Parathyroid adenoma (tissue), 2 donors: ENCODE data around the gene SLC9A9.
"Not testable (repeated sequence)": the region's sequence is repeated elsewhere in the genome, so short reads cannot be mapped to it uniquely, and the experiment has no call there.

ENCODE experiments used
- H2AFZ ChIP-seq: fragments of 300-600 bp; sonication (generic); one replicate; pipeline ENCODE4 v1.7.0; 2017; ENCODE audit warnings: antibody characterized with exemption, mild to moderate bottlenecking
- H3K27ac ChIP-seq: fragments of 300-600 bp; sonication (generic); one replicate; pipeline ENCODE4 v1.7.0; 2017
- H3K27me3 ChIP-seq: fragments of 300-600 bp; sonication (generic); one replicate; pipeline ENCODE4 v1.7.0; 2017; ENCODE audit warnings: low read length; ENCODE audit not compliant: control insufficient read depth, insufficient read depth
- H3K36me3 ChIP-seq: fragments of 300-600 bp; sonication (generic); one replicate; pipeline ENCODE4 v1.7.0; 2017; ENCODE audit warnings: low read length; ENCODE audit not compliant: control insufficient read depth, insufficient read depth
- H3K4me1 ChIP-seq: fragments of 300-600 bp; sonication (generic); one replicate; pipeline ENCODE4 v1.7.0; 2017; ENCODE audit warnings: control low read depth
- H3K4me2 ChIP-seq: fragments of 300-600 bp; sonication (generic); one replicate; pipeline ENCODE4 v1.7.0; 2017; ENCODE audit warnings: low read length
- H3K4me3 ChIP-seq: fragments of 300-600 bp; sonication (generic); one replicate; pipeline ENCODE4 v1.7.0; 2017; ENCODE audit warnings: low read depth, low read length
- H3K79me2 ChIP-seq: fragments of 300-600 bp; sonication (generic); one replicate; pipeline ENCODE4 v1.7.0; 2017; ENCODE audit warnings: control low read depth
- H3K9ac ChIP-seq: fragments of 300-600 bp; sonication (generic); one replicate; pipeline ENCODE4 v1.7.0; 2017; ENCODE audit warnings: mild to moderate bottlenecking
- H3K9me3 ChIP-seq: fragments of 300-600 bp; sonication (generic); one replicate; pipeline ENCODE4 v1.7.0; 2017; ENCODE audit warnings: low read length; ENCODE audit not compliant: control insufficient read depth
- CTCF ChIP-seq: fragments of 300-600 bp; sonication (generic); IDR thresholded peaks from one replicate; pipeline ENCODE4 v1.7.0; 2017; ENCODE audit warnings: antibody characterized with exemption, mild to moderate bottlenecking
- donor health status: primary hyperparathyroidism.

Gene SLC9A9

GRCh38 chr3:143810166-143810952, 37.9 kb downstream of the SLC9A9 start:
- Histone ChIP-seq H3K27ac (no peak overlapping the region), H3K27me3 (no peaks in the 10 kb centered on the region), H3K36me3 (no peaks in the 10 kb centered on the region), H3K4me3 (no peak overlapping the region), H3K4me2 (no peak overlapping the region), H3K9me3 (no peaks in the 10 kb centered on the region), H3K4me1 (no peaks in the 10 kb centered on the region), H3K9ac (no peak overlapping the region), H3K79me2 (no peaks in the 10 kb centered on the region), H2AFZ (no peak overlapping the region)
- TF ChIP-seq CTCF = no peak

DNA sequence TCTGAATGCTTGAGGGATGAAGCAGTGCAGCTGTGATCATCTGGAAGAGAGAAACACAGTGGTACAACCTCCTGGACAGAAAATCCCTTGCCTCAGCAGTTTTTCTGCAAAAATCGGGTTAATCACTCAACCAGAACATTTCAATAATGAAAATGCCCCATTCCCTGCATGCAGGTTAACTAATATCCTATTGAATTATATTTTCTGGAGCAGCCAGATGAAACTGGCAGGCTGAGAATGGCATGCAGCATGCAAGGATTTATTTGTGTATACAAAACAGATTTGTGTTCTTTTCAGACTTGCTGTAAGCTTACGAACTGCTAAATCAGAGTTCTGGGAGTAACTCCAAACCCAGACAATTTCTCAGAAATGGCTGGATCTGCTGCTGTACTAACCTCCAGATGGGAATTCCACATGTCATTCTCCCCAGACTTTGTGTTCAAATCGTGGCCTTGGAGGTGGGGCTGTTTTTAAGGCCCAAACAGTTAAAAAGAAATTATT, 39.1 kb downstream of the SLC9A9 start:
- H3K79me2 ChIP-seq = no peaks in the 10 kb centered on the region
- no peaks in the 10 kb centered on the region for H3K36me3 ChIP-seq
- H3K9me3 ChIP-seq = no peaks in the 10 kb centered on the region
- no peak overlapping the region for H3K27ac ChIP-seq
- no peak overlapping the region for H2AFZ ChIP-seq
- TF ChIP-seq CTCF = no peak
- no peaks in the 10 kb centered on the region for H3K4me1 ChIP-seq
- H3K4me3 ChIP-seq = no peak overlapping the region
- H3K4me2 ChIP-seq = no peak overlapping the region
- H3K27me3 ChIP-seq = no peaks in the 10 kb centered on the region
- no peak overlapping the region for H3K9ac ChIP-seq

GRCh38 chr3:143808030-143808429, 40.2 kb downstream of the SLC9A9 start:
- no peak overlapping the region for H3K4me2 ChIP-seq
- TF ChIP-seq CTCF = no peak
- no peak overlapping the region for H3K4me3 ChIP-seq
- no peaks in the 10 kb centered on the region for H3K36me3 ChIP-seq
- H3K9me3 ChIP-seq = no peaks in the 10 kb centered on the region
- no peaks in the 10 kb centered on the region for H3K27me3 ChIP-seq
- H2AFZ ChIP-seq = no peak overlapping the region
- H3K9ac ChIP-seq = no peak overlapping the region
- no peaks in the 10 kb centered on the region for H3K79me2 ChIP-seq
- H3K4me1 ChIP-seq = no peaks in the 10 kb centered on the region
- no peak overlapping the region for H3K27ac ChIP-seq

DNA sequence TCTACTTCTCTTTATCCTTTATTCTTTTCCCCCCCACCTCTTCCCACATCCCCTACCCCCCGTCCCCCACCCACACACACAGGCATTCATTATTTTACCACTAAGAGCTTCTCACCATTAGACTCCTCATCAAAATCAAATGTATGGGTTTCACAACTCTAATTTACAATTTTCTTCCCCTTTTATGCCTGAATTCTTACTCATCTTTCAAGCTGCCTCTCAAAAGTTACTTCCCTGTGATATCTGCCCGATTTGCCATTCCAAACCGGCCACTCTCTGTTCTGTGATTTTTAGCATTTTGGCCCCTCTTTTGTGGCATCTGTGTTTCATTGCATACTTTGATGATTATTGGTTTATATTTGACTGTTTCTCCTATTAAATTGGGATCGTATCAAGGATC, 42.2 kb downstream of the SLC9A9 start:
- Histone ChIP-seq H3K4me3 (no peak overlapping the region), H3K9me3 (no peaks in the 10 kb centered on the region), H3K27me3 (no peaks in the 10 kb centered on the region), H3K4me1 (no peaks in the 10 kb centered on the region), H3K9ac (no peak overlapping the region), H3K27ac (no peak overlapping the region), H3K36me3 (no peaks in the 10 kb centered on the region), H2AFZ (no peak overlapping the region), H3K4me2 (no peak overlapping the region), H3K79me2 (no peaks in the 10 kb centered on the region)
- no peak for TF ChIP-seq CTCF

- not testable (repeated sequence) for H3K9ac ChIP-seq, H3K27ac ChIP-seq, H3K9me3 ChIP-seq, H3K4me1 ChIP-seq, H3K36me3 ChIP-seq, H3K79me2 ChIP-seq, H3K4me3 ChIP-seq, H2AFZ ChIP-seq, H3K4me2 ChIP-seq, H3K27me3 ChIP-seq
These were observed 42.8 kb downstream of the SLC9A9 start for GRCh38 chr3:143805476-143805875.

GRCh38 chr3:143801046-143801445, 47.2 kb downstream of the SLC9A9 start:
- H3K9me3 ChIP-seq, H3K4me2 ChIP-seq, H3K4me3 ChIP-seq, H3K27me3 ChIP-seq, H2AFZ ChIP-seq, H3K27ac ChIP-seq, H3K36me3 ChIP-seq, H3K4me1 ChIP-seq, H3K79me2 ChIP-seq, H3K9ac ChIP-seq: not testable (repeated sequence)

DNA sequence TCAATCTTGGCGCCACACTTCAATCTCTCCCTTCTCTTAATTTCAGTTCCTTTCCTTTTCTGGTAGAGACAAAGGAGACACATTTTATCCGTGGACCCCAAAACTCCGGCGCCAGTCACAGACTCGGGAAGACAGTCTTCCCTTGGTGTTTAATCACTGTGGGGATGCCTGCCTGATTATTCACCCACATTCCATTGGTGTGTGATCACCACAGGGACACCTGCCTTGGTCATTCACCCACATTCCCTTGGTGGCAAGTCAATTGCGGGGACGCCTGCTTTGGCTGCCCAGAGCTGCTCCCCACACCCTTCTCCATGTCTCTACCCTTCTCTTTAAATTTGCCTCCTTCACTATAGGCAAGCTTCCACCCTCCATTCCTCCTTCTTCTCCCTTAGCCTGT, 50.1 kb downstream of the SLC9A9 start:
- H3K4me1 ChIP-seq, H3K36me3 ChIP-seq, H3K4me3 ChIP-seq: not testable (repeated sequence)

More for the DNA sequence above, 50.1 kb downstream of the SLC9A9 start:
- H3K79me2 ChIP-seq, H3K4me2 ChIP-seq, H3K27me3 ChIP-seq, H3K27ac ChIP-seq, H3K9ac ChIP-seq, H2AFZ ChIP-seq, H3K9me3 ChIP-seq: not testable (repeated sequence)
